IPS-20b (cell line): Measurements from ENCODE around the gene AGAP1.

Source experiments
- H3K27ac ChIP-seq: one replicate; pipeline ENCODE4 v1.5.1; 2013; ENCODE audit warnings: low read length
- H3K27me3 ChIP-seq: 2 replicates; pipeline ENCODE4 v1.6.1; 2013; ENCODE audit warnings: mild to moderate bottlenecking, low read length, inconsistent platforms; ENCODE audit not compliant: insufficient read depth
- H3K36me3 ChIP-seq: 2 replicates; pipeline ENCODE4 v1.6.1; 2013; ENCODE audit warnings: low read depth, mild to moderate bottlenecking, inconsistent platforms, low read length, moderate library complexity; ENCODE audit not compliant: insufficient read depth
- H3K4me1 ChIP-seq: 2 replicates; pipeline ENCODE4 v1.6.1; 2013; ENCODE audit warnings: mild to moderate bottlenecking, control low read depth, inconsistent platforms, low read length, moderate library complexity; ENCODE audit not compliant: insufficient read depth
- H3K4me3 ChIP-seq: 2 replicates; pipeline ENCODE4 v1.5.1; 2013; ENCODE audit warnings: mild to moderate bottlenecking, low read length, inconsistent platforms
- H3K9ac ChIP-seq: 2 replicates; pipeline ENCODE4 v1.6.1; 2013; ENCODE audit warnings: low read depth, mild to moderate bottlenecking, inconsistent platforms, low read length, moderate library complexity
- H3K9me3 ChIP-seq: 2 replicates; pipeline ENCODE4 v1.6.1; 2013; ENCODE audit warnings: mild to moderate bottlenecking, low read depth, low read length, inconsistent platforms; ENCODE audit not compliant: insufficient read depth

AGAP1 gene

DNA sequence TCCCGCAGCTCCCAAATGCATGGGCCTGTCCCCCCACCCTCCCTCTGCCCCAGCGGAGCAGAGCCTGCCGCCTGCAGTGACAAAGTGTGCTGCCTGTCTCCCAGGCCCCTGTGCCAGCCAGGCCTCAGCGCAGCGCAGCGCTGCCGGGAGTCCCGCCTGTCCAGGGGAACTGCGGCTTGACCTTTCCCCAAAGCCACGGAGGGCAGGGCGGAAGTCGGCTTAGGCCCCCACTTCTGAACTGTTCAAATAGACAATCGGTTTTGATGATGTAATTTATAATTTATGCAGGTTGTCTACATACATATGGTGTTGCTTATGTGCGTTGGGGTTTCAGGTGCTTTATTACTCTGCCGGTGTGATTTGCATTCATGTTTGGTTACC lies 667.2 kb downstream of the AGAP1 start:
- Histone ChIP-seq H3K27me3 (peaks cover 100% of the 10 kb centered on the region), H3K9ac (no peak overlapping the region), H3K27ac (no peak overlapping the region), H3K9me3 (peaks cover 4% of the 10 kb centered on the region; the same call in 1 of the 2 replicates), H3K4me1 (peaks cover 29% of the 10 kb centered on the region; the same call in 1 of the 2 replicates), H3K36me3 (no peaks in the 10 kb centered on the region), H3K4me3 (no peak overlapping the region)

GRCh38 chr2:236161531-236161930 lies 667.7 kb downstream of the AGAP1 start:
- Histone ChIP-seq H3K27me3 (peaks cover 100% of the 10 kb centered on the region), H3K4me1 (peaks cover 29% of the 10 kb centered on the region; the same call in 1 of the 2 replicates), H3K9ac (no peak overlapping the region), H3K4me3 (no peak overlapping the region), H3K9me3 (peaks cover 4% of the 10 kb centered on the region; the same call in 1 of the 2 replicates), H3K27ac (no peak overlapping the region), H3K36me3 (no peaks in the 10 kb centered on the region)

DNA sequence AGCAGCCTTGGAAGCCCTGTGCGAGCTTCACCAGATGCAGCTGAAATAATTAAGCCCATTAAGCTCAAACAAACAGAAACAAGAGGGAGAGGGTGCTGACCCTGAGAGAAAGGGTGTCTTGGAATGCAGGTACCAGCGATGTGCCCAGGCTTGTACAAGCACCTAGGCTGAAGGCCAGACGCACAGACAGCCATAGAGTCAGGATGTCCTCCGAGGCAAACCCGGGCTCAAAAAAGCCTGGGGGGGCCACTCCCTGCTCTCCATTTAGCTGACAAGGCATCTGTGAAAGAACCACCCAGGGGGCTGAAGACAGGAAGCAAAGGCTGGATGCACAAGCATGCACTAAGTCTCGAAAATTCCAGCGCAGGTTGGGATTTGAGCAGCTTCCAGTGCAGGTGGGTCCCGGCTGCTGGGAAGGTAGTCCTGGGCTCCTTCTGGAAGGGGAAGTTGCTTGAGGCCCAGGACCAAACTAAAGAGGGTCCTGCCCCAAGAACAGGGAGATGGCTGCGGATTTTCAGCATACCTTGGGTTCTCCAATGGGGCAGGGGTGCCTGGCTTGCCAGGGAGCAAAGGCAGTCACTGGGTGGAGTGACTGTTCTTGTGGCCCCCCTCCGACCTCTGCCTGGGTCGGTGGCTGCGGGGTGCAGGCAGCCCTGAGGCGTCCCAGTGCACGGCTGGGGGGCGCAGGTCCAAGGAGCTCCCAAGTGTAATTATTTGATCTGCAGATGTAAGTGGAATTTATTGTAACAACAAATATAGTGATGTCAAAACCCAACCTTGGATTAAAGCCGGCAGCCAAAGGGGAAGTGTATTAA lies 668.4 kb downstream of the AGAP1 start:
- H3K36me3 ChIP-seq = no peaks in the 10 kb centered on the region
- no peak overlapping the region for H3K4me3 ChIP-seq
- H3K27ac ChIP-seq = no peak overlapping the region
- no peak overlapping the region for H3K9ac ChIP-seq
- peaks cover 4% of the 10 kb centered on the region; the same call in 1 of the 2 replicates for H3K9me3 ChIP-seq
- peaks cover 100% of the 10 kb centered on the region for H3K27me3 ChIP-seq
- peaks cover 29% of the 10 kb centered on the region; the same call in 1 of the 2 replicates for H3K4me1 ChIP-seq

- Histone ChIP-seq H3K9ac (no peak overlapping the region), H3K4me3 (no peak overlapping the region), H3K4me1 (peaks cover 29% of the 10 kb centered on the region; the same call in 1 of the 2 replicates), H3K27me3 (peaks cover 100% of the 10 kb centered on the region), H3K9me3 (peaks cover 4% of the 10 kb centered on the region; the same call in 1 of the 2 replicates), H3K36me3 (no peaks in the 10 kb centered on the region), H3K27ac (no peak overlapping the region)
Measured at GRCh38 chr2:236162882-236163470, 669.1 kb downstream of the AGAP1 start.

GRCh38 chr2:236163471-236164200 lies 669.8 kb downstream of the AGAP1 start:
- H3K9ac ChIP-seq = no peak overlapping the region

GRCh38 chr2:236164201-236164924 lies 670.5 kb downstream of the AGAP1 start:
- Histone ChIP-seq H3K27me3 (peaks cover 100% of the 10 kb centered on the region), H3K36me3 (no peaks in the 10 kb centered on the region), H3K4me1 (peaks cover 20% of the 10 kb centered on the region; the same call in 1 of the 2 replicates), H3K27ac (no peak overlapping the region), H3K9me3 (peaks cover 4% of the 10 kb centered on the region; the same call in 1 of the 2 replicates), H3K9ac (no peak overlapping the region), H3K4me3 (peak overlapping the region; percentile 44)

More at GRCh38 chr2:236163471-236164200, 669.8 kb downstream of the AGAP1 start:
- Histone ChIP-seq H3K4me1 (peaks cover 24% of the 10 kb centered on the region; the same call in 1 of the 2 replicates), H3K36me3 (no peaks in the 10 kb centered on the region), H3K27me3 (peaks cover 100% of the 10 kb centered on the region), H3K9me3 (peaks cover 4% of the 10 kb centered on the region; the same call in 1 of the 2 replicates), H3K4me3 (peak overlapping the region; percentile 44; the same call in 1 of the 2 replicates), H3K27ac (no peak overlapping the region)

DNA sequence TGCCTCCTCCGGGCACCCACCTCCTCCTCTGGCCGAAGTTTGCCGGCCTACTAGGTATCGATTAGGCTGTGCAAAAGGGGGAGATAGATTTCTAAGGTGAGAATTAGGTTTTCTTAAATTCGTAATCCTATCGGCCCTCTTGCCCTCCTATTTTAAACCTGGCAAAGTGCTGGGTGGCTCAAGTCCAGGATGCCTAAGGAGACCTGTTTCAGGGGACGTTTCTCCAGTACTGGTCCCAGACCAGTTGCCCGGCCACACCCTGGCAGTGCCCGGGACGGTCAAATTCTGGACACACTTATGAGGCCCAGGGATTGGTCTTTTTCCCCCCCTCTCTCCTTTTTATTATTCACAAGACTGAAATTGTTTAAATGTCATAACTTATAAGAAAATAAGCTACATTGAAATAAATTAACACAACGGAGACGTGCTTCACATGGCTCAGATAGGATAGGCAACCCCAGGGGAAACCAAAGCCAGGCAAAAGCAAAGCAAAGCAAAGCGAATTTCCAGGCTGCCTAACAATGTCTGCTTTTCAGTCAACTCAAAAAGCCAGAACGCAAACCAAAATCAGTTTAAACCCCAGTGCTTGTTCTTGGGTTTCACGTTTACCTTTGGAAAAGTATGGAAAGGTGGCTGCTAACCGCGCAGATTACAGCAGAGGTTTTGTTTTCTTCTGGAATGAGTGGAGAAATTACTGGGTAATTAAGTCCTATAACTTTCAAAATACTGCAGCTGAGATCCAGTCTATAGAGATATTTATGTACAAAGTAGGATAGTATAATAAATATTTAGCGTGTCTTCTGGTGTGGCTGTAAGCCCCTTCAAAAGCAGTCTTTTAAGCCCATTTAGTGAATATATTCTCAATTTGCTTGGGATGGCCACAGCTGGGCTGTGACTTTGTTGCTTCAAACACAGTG lies 671.3 kb downstream of the AGAP1 start:
- Histone ChIP-seq H3K27me3 (peaks cover 100% of the 10 kb centered on the region), H3K27ac (no peak overlapping the region), H3K36me3 (no peaks in the 10 kb centered on the region), H3K4me1 (peaks cover 23% of the 10 kb centered on the region; the same call in 1 of the 2 replicates), H3K4me3 (peak overlapping the region; percentile 62), H3K9me3 (peaks cover 4% of the 10 kb centered on the region; the same call in 1 of the 2 replicates), H3K9ac (no peak overlapping the region)

- peak overlapping the region; percentile 62 for H3K4me3 ChIP-seq
- peak overlapping the region; percentile 2; the same call in 1 of the 2 replicates for H3K9ac ChIP-seq
- H3K27me3 ChIP-seq = peaks cover 100% of the 10 kb centered on the region
- no peak overlapping the region for H3K27ac ChIP-seq
- H3K36me3 ChIP-seq = no peaks in the 10 kb centered on the region
- H3K9me3 ChIP-seq = peaks cover 4% of the 10 kb centered on the region; the same call in 1 of the 2 replicates
- peaks cover 29% of the 10 kb centered on the region; the same call in 1 of the 2 replicates for H3K4me1 ChIP-seq
Measured at GRCh38 chr2:236165842-236166795, 672.3 kb downstream of the AGAP1 start.

DNA sequence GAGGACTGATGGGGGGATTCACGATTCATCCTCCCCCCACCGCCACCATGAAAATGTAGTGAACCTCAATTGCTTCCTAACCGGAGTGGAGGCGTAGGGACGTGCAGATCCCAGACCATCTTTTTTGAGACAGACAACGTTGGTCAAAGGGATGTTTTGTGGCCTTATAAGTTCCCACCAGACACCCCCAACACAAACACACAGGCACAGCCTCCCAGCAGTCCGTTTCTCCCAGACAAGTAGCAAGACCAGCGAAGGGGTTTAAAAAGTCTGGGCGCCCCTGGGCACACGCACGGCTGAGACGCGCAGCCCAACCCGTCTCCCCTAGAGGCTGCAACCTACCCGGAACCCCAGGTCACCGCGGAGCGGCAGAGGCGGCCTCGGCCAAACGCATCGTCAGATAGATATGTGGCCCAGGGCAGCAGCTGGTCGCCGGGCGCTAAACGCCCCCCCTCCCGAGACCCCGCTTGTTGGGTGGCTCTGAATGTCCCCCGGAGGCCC lies 673.0 kb downstream of the AGAP1 start:
- peak overlapping the region; percentile 2; the same call in 1 of the 2 replicates for H3K9ac ChIP-seq
- H3K4me1 ChIP-seq = peaks cover 32% of the 10 kb centered on the region; the same call in 1 of the 2 replicates
- peaks cover 4% of the 10 kb centered on the region; the same call in 1 of the 2 replicates for H3K9me3 ChIP-seq
- H3K36me3 ChIP-seq = no peaks in the 10 kb centered on the region
- H3K27me3 ChIP-seq = peaks cover 100% of the 10 kb centered on the region
- H3K4me3 ChIP-seq = peak overlapping the region; percentile 62
- H3K27ac ChIP-seq = no peak overlapping the region
